ENCODE data around the gene CEACAM7.

- no peak for TF ChIP-seq SIX5 (IDR thresholded peaks at IDR 0.05; ENCODE audit: low read depth, low read length, severe bottlenecking)
- TF ChIP-seq NFYA (IDR thresholded peaks at IDR 0.05; ENCODE audit: borderline replicate concordance, low read depth, low read length), result no peak
- no peak for TF ChIP-seq USF1 (IDR thresholded peaks at IDR 0.05; ENCODE audit: borderline replicate concordance, extremely low read length, insufficient read depth, low read depth, low read length)
- TF ChIP-seq ETV6 (conservative IDR thresholded peaks at IDR 0.05 in 1 of 2, IDR thresholded peaks at IDR 0.05 in 1 of 2; ENCODE audit: borderline replicate concordance in 1 of 2, low read depth in 1 of 2), result no peak
- TF ChIP-seq CBFB (IDR thresholded peaks at IDR 0.05; ENCODE audit: low read depth), result no peak
- TF ChIP-seq MYC (IDR thresholded peaks at IDR 0.05; ENCODE audit: insufficient read depth, insufficient read length, insufficient replicate concordance, low read length, severe bottlenecking), result no peak
- no peak for TF ChIP-seq SMAD1 (IDR thresholded peaks at IDR 0.05; ENCODE audit: low read depth, partially characterized antibody)
- TF ChIP-seq GABPA (IDR thresholded peaks at IDR 0.05; ENCODE audit: low read depth), result no peak
- no peak for TF ChIP-seq ZBED1 (IDR thresholded peaks at IDR 0.05; ENCODE audit: borderline replicate concordance)
- no peak for TF ChIP-seq EZH2 (IDR thresholded peaks at IDR 0.05; ENCODE audit: borderline replicate concordance, control insufficient read depth, low read depth, low read length)
- TF ChIP-seq POLR2A (IDR thresholded peaks at IDR 0.05; ENCODE audit: low read depth, low read length), result no peak
- no peak for TF ChIP-seq SUZ12 (IDR thresholded peaks at IDR 0.05; ENCODE audit: unreplicated experiment)
Measured at GRCh38 chr19:41652250-41652649, 35.8 kb downstream of the CEACAM7 start.
